Measurements from ENCODE around the gene STXBP1. TPM values are rescaled to one million over a fixed set of nuclear protein-coding genes. Genes with fewer than 3 reads are reported as not detected.

STXBP1 gene
- total and polyA plus RNA-seq, 7 experiments from 2014 or later = 3.0 to 17.8 (median 13.5) TPM

GRCh38 chr9:127654619-127655018, 42.5 kb downstream of the STXBP1 start:
- Mint-ChIP-seq H3K9me3 (no peaks in the 10 kb centered on the region), H3K36me3 (peaks cover 0 to 9% (median 0%) of the 10 kb centered on the region in 5 donors), H3K27me3 (no peaks in the 10 kb centered on the region), H3K4me3 (no peak overlapping the region), H3K27ac (no peak overlapping the region), H3K4me1 (no peaks in the 10 kb centered on the region)
- intact Hi-C loops (cut with micrococcal nuclease) = no loop called here
- POLR2A ChIA-PET = no interaction called here
- no peak overlapping the region for H3K4me3 ChIP-seq (ENCODE audit: low read length)
- ATAC-seq = no peak
- CTCF ChIA-PET = interaction anchor here (0.7 kb wide), 1 partner anchor 163 kb away, joined by 3 read pairs; no protein-coding TSS in a partner anchor
- no peaks in the 10 kb centered on the region for H3K9me3 ChIP-seq (ENCODE audit: control insufficient read depth in 2 of 3, low read length in 3 of 3)
- no peaks in the 10 kb centered on the region for H3K27me3 ChIP-seq (ENCODE audit: control insufficient read depth in 2 of 2, insufficient read depth in 2 of 2, low read length in 2 of 2)
- no peak for DNase-seq
- no peak overlapping the region for H3K27ac ChIP-seq (ENCODE audit: low read depth, low read length)
- no peaks in the 10 kb centered on the region for H3K36me3 ChIP-seq (ENCODE audit: control insufficient read depth in 2 of 3, insufficient read depth in 3 of 3, low read length in 3 of 3)
- H3K4me1 ChIP-seq (ENCODE audit: control insufficient read depth in 2 of 2, insufficient read depth in 2 of 2, low read length in 2 of 2) = no peaks in the 10 kb centered on the region

GRCh38 chr9:127658428-127658827, 46.4 kb downstream of the STXBP1 start:
- DNase-seq = no peak
- H3K4me3 Mint-ChIP-seq = no peak overlapping the region
- no peak for ATAC-seq
- no peaks in the 10 kb centered on the region for H3K4me1 Mint-ChIP-seq
- H3K36me3 Mint-ChIP-seq = peaks cover 0 to 26% (median 5%) of the 10 kb centered on the region in 5 donors
- CTCF ChIA-PET = no interaction called here
- Histone ChIP-seq H3K27ac (ENCODE audit: low read depth, low read length) (no peak overlapping the region), H3K9me3 (ENCODE audit: control insufficient read depth in 2 of 3, low read length in 3 of 3) (no peaks in the 10 kb centered on the region), H3K4me3 (ENCODE audit: low read length) (no peak overlapping the region), H3K27me3 (ENCODE audit: control insufficient read depth in 2 of 2, insufficient read depth in 2 of 2, low read length in 2 of 2) (no peaks in the 10 kb centered on the region), H3K36me3 (ENCODE audit: control insufficient read depth in 2 of 3, insufficient read depth in 3 of 3, low read length in 3 of 3) (no peaks in the 10 kb centered on the region), H3K4me1 (ENCODE audit: control insufficient read depth in 2 of 2, insufficient read depth in 2 of 2, low read length in 2 of 2) (no peaks in the 10 kb centered on the region)
- no peaks in the 10 kb centered on the region for H3K9me3 Mint-ChIP-seq
- peak overlapping the region in 1 of 9 donors; percentile 36 for H3K27ac Mint-ChIP-seq
- POLR2A ChIA-PET = no interaction called here
- intact Hi-C loops (cut with micrococcal nuclease) = no loop called here
- H3K27me3 Mint-ChIP-seq = no peaks in the 10 kb centered on the region

GRCh38 chr9:127660886-127661741, 49.0 kb downstream of the STXBP1 start:
- Mint-ChIP-seq H3K4me1 (no peaks in the 10 kb centered on the region), H3K27me3 (peaks cover 0 to 1% (median 0%) of the 10 kb centered on the region in 5 donors), H3K4me3 (no peak overlapping the region), H3K36me3 (peaks cover 0 to 21% (median 7%) of the 10 kb centered on the region in 5 donors), H3K9me3 (no peaks in the 10 kb centered on the region), H3K27ac (no peak overlapping the region)
- Histone ChIP-seq H3K36me3 (ENCODE audit: control insufficient read depth in 2 of 3, insufficient read depth in 3 of 3, low read length in 3 of 3) (no peaks in the 10 kb centered on the region), H3K9me3 (ENCODE audit: control insufficient read depth in 2 of 3, low read length in 3 of 3) (no peaks in the 10 kb centered on the region), H3K27me3 (ENCODE audit: control insufficient read depth in 2 of 2, insufficient read depth in 2 of 2, low read length in 2 of 2) (no peaks in the 10 kb centered on the region), H3K4me1 (ENCODE audit: control insufficient read depth in 2 of 2, insufficient read depth in 2 of 2, low read length in 2 of 2) (no peaks in the 10 kb centered on the region), H3K27ac (ENCODE audit: low read depth, low read length) (no peak overlapping the region), H3K4me3 (ENCODE audit: low read length) (no peak overlapping the region)
- DNase-seq (no peak), ATAC-seq (no peak)
- ChIA-PET POLR2A (interaction anchor here (0.6 kb wide), 1 partner anchor 685 kb away, joined by 3 read pairs; no protein-coding TSS in a partner anchor), CTCF (interaction anchor here (0.6 to 0.7 kb wide), 2 partner anchors 543 to 681 kb away, joined by 3 read pairs; no protein-coding TSS in a partner anchor)
- intact Hi-C loops (cut with micrococcal nuclease) = no loop called here

GRCh38 chr9:127662617-127663016, 50.5 kb downstream of the STXBP1 start:
- no peak overlapping the region for H3K4me3 ChIP-seq (ENCODE audit: low read length)
- Mint-ChIP-seq H3K4me1 (no peaks in the 10 kb centered on the region), H3K36me3 (peaks cover 0 to 24% (median 7%) of the 10 kb centered on the region in 5 donors), H3K9me3 (no peaks in the 10 kb centered on the region), H3K27me3 (peaks cover 0 to 2% (median 0%) of the 10 kb centered on the region in 5 donors), H3K4me3 (no peak overlapping the region), H3K27ac (no peak overlapping the region)
- no peaks in the 10 kb centered on the region for H3K9me3 ChIP-seq (ENCODE audit: control insufficient read depth in 2 of 3, low read length in 3 of 3)
- no peak overlapping the region for H3K27ac ChIP-seq (ENCODE audit: low read depth, low read length)
- intact Hi-C loops (cut with micrococcal nuclease) = no loop called here
- ATAC-seq (no peak), DNase-seq (no peak)
- ChIA-PET CTCF (no interaction called here), POLR2A (no interaction called here)
- H3K4me1 ChIP-seq (ENCODE audit: control insufficient read depth in 2 of 2, insufficient read depth in 2 of 2, low read length in 2 of 2) = no peaks in the 10 kb centered on the region
- no peaks in the 10 kb centered on the region for H3K27me3 ChIP-seq (ENCODE audit: control insufficient read depth in 2 of 2, insufficient read depth in 2 of 2, low read length in 2 of 2)
- H3K36me3 ChIP-seq (ENCODE audit: control insufficient read depth in 2 of 3, insufficient read depth in 3 of 3, low read length in 3 of 3) = no peaks in the 10 kb centered on the region

GRCh38 chr9:127664324-127664677, 52.2 kb downstream of the STXBP1 start:
- Mint-ChIP-seq H3K27ac (no peak overlapping the region), H3K4me3 (no peak overlapping the region), H3K9me3 (no peaks in the 10 kb centered on the region), H3K4me1 (no peaks in the 10 kb centered on the region), H3K27me3 (peaks cover 0 to 2% (median 0%) of the 10 kb centered on the region in 5 donors), H3K36me3 (peaks cover 0 to 26% (median 7%) of the 10 kb centered on the region in 5 donors)
- POLR2A ChIA-PET = no interaction called here
- intact Hi-C loops (cut with micrococcal nuclease) = no loop called here
- CTCF ChIA-PET = interaction anchor here (0.6 kb wide), 1 partner anchor 257 kb away, joined by 3 read pairs; no protein-coding TSS in a partner anchor
- no peaks in the 10 kb centered on the region for H3K27me3 ChIP-seq (ENCODE audit: control insufficient read depth in 2 of 2, insufficient read depth in 2 of 2, low read length in 2 of 2)
- DNase-seq = no peak
- no peak for ATAC-seq
- H3K4me1 ChIP-seq (ENCODE audit: control insufficient read depth in 2 of 2, insufficient read depth in 2 of 2, low read length in 2 of 2) = no peaks in the 10 kb centered on the region
- H3K9me3 ChIP-seq (ENCODE audit: control insufficient read depth in 2 of 3, low read length in 3 of 3) = no peaks in the 10 kb centered on the region
- H3K27ac ChIP-seq (ENCODE audit: low read depth, low read length) = no peak overlapping the region
- no peaks in the 10 kb centered on the region for H3K36me3 ChIP-seq (ENCODE audit: control insufficient read depth in 2 of 3, insufficient read depth in 3 of 3, low read length in 3 of 3)
- H3K4me3 ChIP-seq (ENCODE audit: low read length) = no peak overlapping the region

- Histone ChIP-seq H3K4me3 (ENCODE audit: low read length) (no peak overlapping the region), H3K9me3 (ENCODE audit: control insufficient read depth in 2 of 3, low read length in 3 of 3) (no peaks in the 10 kb centered on the region), H3K36me3 (ENCODE audit: control insufficient read depth in 2 of 3, insufficient read depth in 3 of 3, low read length in 3 of 3) (no peaks in the 10 kb centered on the region), H3K27ac (ENCODE audit: low read depth, low read length) (no peak overlapping the region), H3K4me1 (ENCODE audit: control insufficient read depth in 2 of 2, insufficient read depth in 2 of 2, low read length in 2 of 2) (no peaks in the 10 kb centered on the region), H3K27me3 (ENCODE audit: control insufficient read depth in 2 of 2, insufficient read depth in 2 of 2, low read length in 2 of 2) (no peaks in the 10 kb centered on the region)
- H3K4me1 Mint-ChIP-seq = no peaks in the 10 kb centered on the region
- no peaks in the 10 kb centered on the region for H3K9me3 Mint-ChIP-seq
- no peak overlapping the region for H3K27ac Mint-ChIP-seq
- DNase-seq = no peak
- peaks cover 0 to 2% (median 0%) of the 10 kb centered on the region in 5 donors for H3K27me3 Mint-ChIP-seq
- POLR2A ChIA-PET = no interaction called here
- intact Hi-C loops (cut with micrococcal nuclease) = no loop called here
- CTCF ChIA-PET = interaction anchor here (0.6 kb wide), 1 partner anchor 256 kb away, joined by 3 read pairs; no protein-coding TSS in a partner anchor
- no peak overlapping the region for H3K4me3 Mint-ChIP-seq
- peaks cover 0 to 22% (median 7%) of the 10 kb centered on the region in 5 donors for H3K36me3 Mint-ChIP-seq
- ATAC-seq = no peak
These were observed 52.8 kb downstream of the STXBP1 start for GRCh38 chr9:127664678-127665507.
